K562 treated with DMSO at 1 percent for 4 hours (cell line): ENCODE results near the gene ESYT3. TPM values are rescaled to one million over a fixed set of nuclear protein-coding genes. Genes with fewer than 3 reads are reported as not detected.

Experiments used
- total RNA-seq: library from RNA; unstranded; fragments of 300-600 nt; gene quantifications from 2 replicates; pipeline ENCODE4 v1.2.3, GENCODE V29; 2022; ENCODE audit not compliant: insufficient read depth

ESYT3 gene
- total RNA-seq = 0.12 TPM in 1 of 2 replicates, not detected in the other

GRCh38 chr3:138434276-138434874 is at the start of gene ESYT3:
Gene ESYT3 (plus strand): TSS chr3:138434616. CDS start chr3:138434799, 183 bp downstream.

Other genes with a start within 250 kb of the ESYT3 start
- 7.0 and 8.2 TPM in 2 replicates for gene ARMC8, start 247.3 kb upstream of the ESYT3 start, total RNA-seq
- not detected in 2 replicates for gene NME9, start 104.8 kb upstream of the ESYT3 start, total RNA-seq
- gene MRAS, start 86.0 kb upstream of the ESYT3 start, total RNA-seq = 1.1 and 1.5 TPM in 2 replicates
- gene CEP70, start 159.6 kb downstream of the ESYT3 start, total RNA-seq = 11.5 and 13.8 TPM in 2 replicates
- gene FAIM, start 174.2 kb downstream of the ESYT3 start, total RNA-seq = 1.4 and 3.6 TPM in 2 replicates